IMR-90 (cell line): ENCODE measurements around the gene ACTA1. TPM values are rescaled to one million over a fixed set of nuclear protein-coding genes. Genes with fewer than 3 reads are reported as not detected.

Experiments used
- ATAC-seq: fragments of 200-7000 bp; cut with Tn5 transposase; 2 replicates; pipeline ENCODE4 v1.9.1; 2020; ENCODE audit warnings: low read depth, mild to moderate bottlenecking, moderate library complexity
- BruUV-seq: library from RNA; stranded (reverse); fragments of 400-500 nt; replicated peaks from 2 replicates; lab custom pipeline; 2021; lab: Mats Ljungman, UMichigan
- CTCF ChIA-PET: fragments of 300-600 bp; formaldehyde crosslinking; extraction: SDS; loops from one replicate; lab custom pipeline; 2021; ENCODE audit warnings: antibody characterized with exemption; lab: Yijun Ruan, JAX
- POLR2A ChIA-PET: fragments of 300-600 bp; sonication (Branson Sonifier 250); formaldehyde crosslinking; loops from one replicate; lab custom pipeline; 2022; ENCODE audit warnings: antibody characterized with exemption; ENCODE audit not compliant: unreplicated experiment; lab: Charles Lee
- DNase-seq: peaks from one replicate; pipeline ENCODE4 v3.0.0; 2013
- H2AFZ ChIP-seq: replicated peaks from 2 replicates; pipeline ENCODE3; 2013; ENCODE audit warnings: low read length, mild to moderate bottlenecking; ENCODE audit not compliant: poor library complexity
- H2AK5ac ChIP-seq: 2 replicates; pipeline ENCODE4 v1.6.1; 2013; ENCODE audit warnings: low read depth, low read length, inconsistent platforms
- H2AK9ac ChIP-seq: replicated peaks from 2 replicates; pipeline ENCODE3; 2013; ENCODE audit warnings: mild to moderate bottlenecking, low read depth, low read length, moderate library complexity; ENCODE audit not compliant: poor library complexity
- H2BK120ac ChIP-seq: 2 replicates; pipeline ENCODE4 v1.6.1; 2013; ENCODE audit warnings: low read depth, low read length, inconsistent platforms
- H2BK15ac ChIP-seq: 3 replicates; pipeline ENCODE4 v1.6.1; 2013; ENCODE audit warnings: low read depth, low read length, inconsistent platforms
- H2BK20ac ChIP-seq: 2 replicates; pipeline ENCODE4 v1.6.1; 2013; ENCODE audit warnings: low read depth, mild to moderate bottlenecking, inconsistent platforms, low read length, moderate library complexity
- H2BK5ac ChIP-seq: 2 replicates; pipeline ENCODE4 v1.6.1; 2013; ENCODE audit warnings: mild to moderate bottlenecking, low read depth, low read length, inconsistent platforms; ENCODE audit not compliant: poor library complexity, severe bottlenecking
- H3K14ac ChIP-seq: replicated peaks from 2 replicates; pipeline ENCODE4 v1.6.1; 2013; ENCODE audit warnings: low read depth, low read length, inconsistent platforms
- H3K18ac ChIP-seq: 2 replicates; pipeline ENCODE4 v1.6.1; 2013; ENCODE audit warnings: low read depth, low read length, control low read depth
- H3K23ac ChIP-seq: 2 replicates; pipeline ENCODE4 v1.6.1; 2013; ENCODE audit warnings: low read depth, low read length, inconsistent platforms
- H3K27ac ChIP-seq: 2 replicates; pipeline ENCODE4 v1.5.1; 2013; ENCODE audit warnings: mild to moderate bottlenecking, control low read depth, low read length; ENCODE audit not compliant: insufficient read depth
- H3K27me3 ChIP-seq: 2 replicates; pipeline ENCODE4 v1.6.1; 2013; ENCODE audit warnings: low read length; ENCODE audit not compliant: control insufficient read depth, insufficient read depth
- H3K36me3 ChIP-seq: 2 replicates; pipeline ENCODE4 v1.6.1; 2013; ENCODE audit warnings: low read length, mixed read lengths; ENCODE audit not compliant: control insufficient read depth, insufficient read depth
- H3K4ac ChIP-seq: 2 replicates; pipeline ENCODE4 v1.6.1; 2013; ENCODE audit warnings: low read depth, low read length, inconsistent platforms
- H3K4me1 ChIP-seq: 2 replicates; pipeline ENCODE4 v1.6.1; 2013; ENCODE audit warnings: low read length, mixed read lengths; ENCODE audit not compliant: control insufficient read depth, insufficient read depth
- H3K4me2 ChIP-seq: 2 replicates; pipeline ENCODE4 v1.6.1; 2013; ENCODE audit warnings: low read depth, mild to moderate bottlenecking, control low read depth, low read length, moderate library complexity
- H3K4me3 ChIP-seq: 2 replicates; pipeline ENCODE4 v1.5.1; 2013; ENCODE audit warnings: low read depth, mild to moderate bottlenecking, control low read depth, low read length, moderate library complexity; ENCODE audit not compliant: insufficient read depth
- H3K56ac ChIP-seq: 2 replicates; pipeline ENCODE4 v1.6.1; 2013; ENCODE audit warnings: low read length, inconsistent platforms; ENCODE audit not compliant: insufficient read depth; ENCODE audit errors: extremely low read depth
- H3K79me1 ChIP-seq, 2 experiments: 2 replicates each; pipeline ENCODE4 v1.6.1; 2013; ENCODE audit warnings: low read length in 2 of 2, inconsistent platforms in 1 of 2, low read depth in 1 of 2
- H3K9ac ChIP-seq: 2 replicates; pipeline ENCODE4 v1.6.1; 2013; ENCODE audit warnings: low read depth, low read length, control low read depth
- H3K9me1 ChIP-seq: 2 replicates; pipeline ENCODE4 v1.6.1; 2013; ENCODE audit warnings: low read length, inconsistent platforms; ENCODE audit not compliant: insufficient read depth
- H3K9me3 ChIP-seq: 2 replicates; pipeline ENCODE4 v1.6.1; 2013; ENCODE audit warnings: low read length; ENCODE audit not compliant: control insufficient read depth, insufficient read depth
- H4K20me1 ChIP-seq: 2 replicates; pipeline ENCODE4 v1.6.1; 2013; ENCODE audit warnings: low read length, inconsistent platforms; ENCODE audit not compliant: insufficient read depth
- H4K5ac ChIP-seq: 2 replicates; pipeline ENCODE4 v1.6.1; 2013; ENCODE audit warnings: mild to moderate bottlenecking, low read depth, low read length, control low read depth
- H4K8ac ChIP-seq, 2 experiments: 2 replicates each; pipeline ENCODE4 v1.6.1; 2013; ENCODE audit warnings: low read depth in 2 of 2, low read length in 2 of 2, control low read depth in 1 of 2, inconsistent platforms in 1 of 2
- H4K91ac ChIP-seq: 2 replicates; pipeline ENCODE4 v1.6.1; 2013; ENCODE audit warnings: low read depth, low read length, inconsistent platforms; ENCODE audit not compliant: insufficient read depth
- BHLHE40 ChIP-seq: fragments of 150-350 bp; IDR thresholded peaks from 2 replicates; pipeline ENCODE4 v1.6.1; 2016; ENCODE audit warnings: mild to moderate bottlenecking, low read depth, low read length
- CEBPB ChIP-seq: IDR thresholded peaks from 2 replicates; pipeline ENCODE4 v1.6.1; 2012; ENCODE audit warnings: low read depth, low read length, improper control_type of control experiment
- CHD1 ChIP-seq: IDR thresholded peaks from 2 replicates; pipeline ENCODE4 v1.6.1; 2012; ENCODE audit warnings: low read depth, low read length, improper control_type of control experiment
- FOS ChIP-seq: fragments of 150-350 bp; IDR thresholded peaks from 2 replicates; pipeline ENCODE4 v1.6.1; 2016; ENCODE audit warnings: low read depth, low read length
- RAD21 ChIP-seq: IDR thresholded peaks from 2 replicates; pipeline ENCODE4 v1.6.1; 2012; ENCODE audit warnings: low read length, improper control_type of control experiment
- WGBS, 2 experiments: methylation state at CpG; one replicate each; pipeline versions ENCODE4 v1.1.5 to v1.1.7; 2013; ENCODE audit warnings: missing lambda C conversion rate in 2 of 2; ENCODE audit not compliant: insufficient read length in 1 of 2; ENCODE audit errors: extremely low coverage in 2 of 2; 5-methylcytosine and 5-hydroxymethylcytosine counted together
- dilution Hi-C: fragments of 300-500 bp; cut with HindIII; formaldehyde crosslinking; loops from one replicate; pipeline ENCODE4 v1.14.3; 2018; ENCODE audit warnings: low sequenced_read_pairs; ENCODE audit not compliant: unreplicated experiment
- in situ Hi-C: fragments of 300-500 bp; cut with MboI; formaldehyde crosslinking; loops from 3 replicates; pipeline ENCODE4 v1.14.3; 2019; ENCODE audit warnings: low sequenced_read_pairs, inconsistent platforms, mixed read lengths
- intact Hi-C: fragments of 100-400 bp; cut with micrococcal nuclease; formaldehyde crosslinking; loops from 2 replicates; pipeline ENCODE4 v1.10.0; 2022
- polyA plus RNA-seq, 3 experiments: library from polyadenylated mRNA; depleted of rRNA; stranded (reverse); fragments of >200 nt; gene quantifications; 2 replicates each; pipeline ENCODE4 v1.2.3, GENCODE V29; 2012; ENCODE audit warnings: low replicate concordance in 1 of 3
- total RNA-seq: library from RNA; depleted of rRNA; stranded (reverse); fragments of >200 nt; gene quantifications from 2 replicates; pipeline ENCODE4 v1.2.3, GENCODE V29; 2012
- TF ChIP-seq, protein P1 (sequence below): conservative IDR thresholded peaks from 2 replicates; pipeline ENCODE4 v1.5.1; 2012; ENCODE audit warnings: mild to moderate bottlenecking, low read depth, low read length, improper control_type of control experiment

ACTA1 gene
- total and polyA plus RNA-seq, 2 of the 4 experiments (the other 2 are of a cell fraction), result not detected

DNA sequence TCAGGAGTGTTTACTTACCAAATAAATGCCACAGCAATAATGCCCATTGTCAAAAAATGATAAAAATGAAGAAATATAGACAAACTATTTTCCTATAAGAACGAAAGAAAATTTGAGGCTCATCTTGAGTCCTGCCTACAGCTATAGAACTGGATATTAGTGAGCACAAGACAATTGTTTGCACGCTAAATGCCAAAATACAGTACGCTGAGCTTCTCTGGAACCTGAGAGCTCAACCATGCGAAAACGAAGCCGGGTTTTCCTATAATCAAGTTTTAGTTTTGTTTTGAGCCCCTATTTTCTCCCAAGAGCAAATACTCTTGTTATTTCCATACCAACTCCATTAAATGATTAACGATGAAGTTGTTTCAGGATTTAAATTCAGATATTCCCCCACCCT, 49.1 kb downstream of the ACTA1 start:
- no peaks in the 10 kb centered on the region for H4K20me1 ChIP-seq
- H3K56ac ChIP-seq, result no peak overlapping the region
- WGBS, 2 experiments, result 70% methylated on average over 2 of the region's 7 CpGs; no CpG with 5 or more reads in 1 of the 2 experiments
- H4K8ac ChIP-seq, result no peak overlapping the region
- no peak overlapping the region for H2AFZ ChIP-seq
- no peak overlapping the region for H3K4me2 ChIP-seq
- H3K9me1 ChIP-seq, result peaks cover 9% of the 10 kb centered on the region; the same call in 1 of the 2 replicates
- no peak overlapping the region for H3K9ac ChIP-seq
- H3K14ac ChIP-seq, result no peak overlapping the region
- H3K79me1 ChIP-seq, result no peaks in the 10 kb centered on the region
- no peak overlapping the region for H2BK15ac ChIP-seq
- H3K9me3 ChIP-seq, result no peaks in the 10 kb centered on the region
- no peak overlapping the region for H2BK120ac ChIP-seq
- H3K4me1 ChIP-seq, result peaks cover 12% of the 10 kb centered on the region
- ChIA-PET CTCF (interaction anchor here (0.6 kb wide), 1 partner anchor 562 kb away, joined by 3 read pairs; no protein-coding TSS in a partner anchor), POLR2A (no interaction called here)
- dilution Hi-C loops, result no loop called here
- H3K27me3 ChIP-seq, result no peaks in the 10 kb centered on the region; the same call in 1 of the 2 replicates
- no peak overlapping the region for H2AK9ac ChIP-seq
- H3K4ac ChIP-seq, result no peak overlapping the region
- no peak overlapping the region for H2BK5ac ChIP-seq
- in situ Hi-C loops, result no loop called here
- DNase-seq (no peak), ATAC-seq (no peak)
- no TSS peak for BruUV-seq
- H3K36me3 ChIP-seq, result no peaks in the 10 kb centered on the region
- no peak overlapping the region for H2BK20ac ChIP-seq
- TF ChIP-seq, protein P1, sequence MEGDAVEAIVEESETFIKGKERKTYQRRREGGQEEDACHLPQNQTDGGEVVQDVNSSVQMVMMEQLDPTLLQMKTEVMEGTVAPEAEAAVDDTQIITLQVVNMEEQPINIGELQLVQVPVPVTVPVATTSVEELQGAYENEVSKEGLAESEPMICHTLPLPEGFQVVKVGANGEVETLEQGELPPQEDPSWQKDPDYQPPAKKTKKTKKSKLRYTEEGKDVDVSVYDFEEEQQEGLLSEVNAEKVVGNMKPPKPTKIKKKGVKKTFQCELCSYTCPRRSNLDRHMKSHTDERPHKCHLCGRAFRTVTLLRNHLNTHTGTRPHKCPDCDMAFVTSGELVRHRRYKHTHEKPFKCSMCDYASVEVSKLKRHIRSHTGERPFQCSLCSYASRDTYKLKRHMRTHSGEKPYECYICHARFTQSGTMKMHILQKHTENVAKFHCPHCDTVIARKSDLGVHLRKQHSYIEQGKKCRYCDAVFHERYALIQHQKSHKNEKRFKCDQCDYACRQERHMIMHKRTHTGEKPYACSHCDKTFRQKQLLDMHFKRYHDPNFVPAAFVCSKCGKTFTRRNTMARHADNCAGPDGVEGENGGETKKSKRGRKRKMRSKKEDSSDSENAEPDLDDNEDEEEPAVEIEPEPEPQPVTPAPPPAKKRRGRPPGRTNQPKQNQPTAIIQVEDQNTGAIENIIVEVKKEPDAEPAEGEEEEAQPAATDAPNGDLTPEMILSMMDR, result no peak
- TF ChIP-seq CEBPB (no peak), CHD1 (no peak), RAD21 (no peak), BHLHE40 (no peak), FOS (no peak)
- H4K5ac ChIP-seq, result no peak overlapping the region
- intact Hi-C loops, result no loop called here
- no peak overlapping the region for H3K27ac ChIP-seq
- no peak overlapping the region for H3K18ac ChIP-seq
- no peak overlapping the region for H2AK5ac ChIP-seq
- H3K4me3 ChIP-seq, result no peak overlapping the region
- H4K91ac ChIP-seq, result no peak overlapping the region
- H3K23ac ChIP-seq, result no peak overlapping the region
